ENCODE data around the gene LMOD2.

GRCh38 chr7:123615344-123615743 is 40.3 kb upstream of the LMOD2 start:
- TF ChIP-seq CTCF (conservative IDR thresholded peaks at IDR 0.05; ENCODE audit: low read length) (no peak), EZH2phosphoT487 (IDR thresholded peaks at IDR 0.05; ENCODE audit: borderline replicate concordance) (no peak)
